Stimulated activated CD4-positive, alpha-beta T cell treated with anti-CD3 and anti-CD28 coated beads, Interleukin-4, amount 100 ng/mL, for 24 hours (primary cell): ENCODE data around the gene CACNG5.

Source experiments
- DNase-seq: peaks from one replicate; pipeline ENCODE4 v3.0.0-alpha.2; 2020

Gene CACNG5

GRCh38 chr17:66909804-66910373, 75.0 kb downstream of the CACNG5 start:
- DNase-seq, result no peak

- DNase-seq, result no peak
Observed at GRCh38 chr17:66910651-66911285, 75.9 kb downstream of the CACNG5 start.

GRCh38 chr17:66915204-66915611, 80.3 kb downstream of the CACNG5 start:
- DNase-seq, result no peak

GRCh38 chr17:66915792-66916191, 80.9 kb downstream of the CACNG5 start:
- DNase-seq, result no peak

GRCh38 chr17:66916946-66917345, 82.0 kb downstream of the CACNG5 start:
- DNase-seq, result no peak

GRCh38 chr17:66918896-66919295, 84.0 kb downstream of the CACNG5 start:
- no peak for DNase-seq

DNA sequence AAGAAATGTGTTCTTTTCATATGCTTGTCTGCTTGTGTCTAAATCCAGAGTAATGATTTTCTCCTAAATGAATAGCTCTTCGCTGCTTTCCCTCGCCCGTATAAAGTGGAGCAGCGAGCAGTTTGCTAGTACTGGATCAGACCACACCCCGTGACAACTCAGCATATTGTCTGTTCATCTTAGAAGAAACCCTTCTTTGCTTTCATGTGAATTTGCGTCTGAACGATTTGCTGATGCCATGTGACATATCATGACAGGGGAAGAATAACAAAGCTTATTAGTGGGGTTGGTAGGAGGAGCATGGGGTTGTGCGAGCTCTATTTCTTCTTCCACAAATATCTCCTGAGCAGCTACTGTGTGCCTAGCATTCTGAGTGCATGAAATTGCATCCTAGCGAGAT, 85.5 kb downstream of the CACNG5 start:
- no peak for DNase-seq

GRCh38 chr17:66920950-66921349, 86.0 kb downstream of the CACNG5 start:
- no peak for DNase-seq

DNA sequence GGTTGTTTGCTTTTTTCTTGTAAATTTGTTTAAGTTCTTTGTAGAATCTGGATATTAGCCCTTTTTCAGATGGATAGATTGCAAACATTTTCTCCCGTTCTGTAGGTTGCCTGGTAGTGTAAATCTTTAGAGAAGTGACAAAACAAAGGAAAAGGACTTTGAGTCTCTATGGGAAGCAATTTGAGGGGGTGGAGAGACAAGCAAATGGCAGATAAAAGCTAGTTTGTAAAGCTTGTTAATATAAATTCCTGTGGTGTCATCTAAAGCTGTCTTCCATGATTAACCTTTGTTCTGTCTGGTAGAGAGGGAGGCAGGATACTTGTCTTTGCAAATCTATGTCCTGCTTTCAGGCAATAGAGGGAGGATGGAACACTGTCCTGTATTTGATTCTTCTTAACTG, 89.0 kb downstream of the CACNG5 start:
- DNase-seq, result no peak

DNA sequence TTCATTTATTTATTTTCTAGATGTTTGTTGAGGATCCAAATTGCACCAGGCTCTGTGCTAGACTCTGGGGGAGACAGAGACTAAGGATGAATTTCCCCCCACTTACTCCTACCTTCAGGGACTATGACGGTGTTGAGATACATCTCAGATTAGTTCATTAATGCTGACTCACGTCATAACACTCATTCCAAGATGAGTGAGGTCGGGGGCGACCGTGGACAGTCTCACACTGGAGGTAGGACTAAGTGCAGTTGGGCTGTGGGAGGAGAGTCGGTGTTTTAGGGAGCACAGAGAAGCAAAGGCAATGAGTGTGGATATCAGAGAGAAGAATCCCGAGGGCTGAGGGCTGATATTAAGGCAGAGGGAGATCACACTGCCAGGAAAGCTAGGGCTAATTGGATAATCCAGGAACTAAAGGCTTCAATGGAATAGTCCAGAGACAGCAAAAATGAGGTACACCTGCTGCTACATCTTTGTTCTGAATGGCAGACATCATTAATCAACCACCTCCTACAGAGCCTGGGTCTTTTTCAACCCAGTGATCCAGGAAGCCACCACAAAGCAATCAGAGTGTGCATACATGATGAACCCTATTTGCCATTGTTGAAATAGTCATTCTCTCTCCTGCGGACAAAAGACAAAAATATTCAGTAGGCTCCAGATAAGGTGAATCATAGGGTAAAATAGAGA, 91.0 kb downstream of the CACNG5 start:
- no peak for DNase-seq

DNA sequence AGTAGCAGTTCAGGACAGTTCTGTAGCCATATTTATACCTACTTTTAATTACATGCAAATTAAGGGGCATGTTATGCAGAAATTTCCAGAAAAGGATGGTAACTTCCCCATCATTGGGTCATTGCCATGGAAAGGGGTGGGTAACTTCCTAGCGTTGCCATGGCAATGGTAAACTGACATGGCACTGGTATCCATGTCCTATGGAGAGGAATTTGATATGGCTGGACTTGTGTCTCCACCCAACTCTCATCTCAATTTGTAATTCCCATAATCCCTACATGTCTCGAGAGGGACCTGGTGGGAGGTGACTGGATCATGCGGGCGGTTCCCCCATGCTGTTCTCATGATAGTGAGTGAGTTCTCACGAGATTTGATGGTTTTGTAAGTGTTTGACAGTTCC, 94.0 kb downstream of the CACNG5 start:
- no peak for DNase-seq

DNA sequence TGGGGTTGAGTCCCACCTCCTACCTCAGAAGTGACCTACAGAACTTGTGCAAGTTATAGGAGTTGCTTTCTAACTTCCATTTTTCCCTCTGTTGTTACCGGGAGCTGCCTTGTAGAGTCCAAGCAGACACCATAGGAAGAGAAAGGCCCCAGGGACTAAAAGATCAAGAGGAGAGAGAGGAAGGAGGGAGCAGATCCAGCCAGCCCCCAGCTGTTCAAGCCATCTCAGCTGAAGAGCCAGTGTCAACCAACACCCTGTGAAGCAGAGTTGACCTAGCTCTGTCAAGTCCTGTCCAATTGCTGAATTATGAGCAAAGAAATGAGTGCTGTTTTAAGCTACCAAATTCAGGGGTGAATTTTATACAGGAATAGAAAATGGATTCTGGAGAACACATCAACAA, 94.7 kb downstream of the CACNG5 start:
- no peak for DNase-seq

- DNase-seq, result no peak
Observed at GRCh38 chr17:66930933-66931332, 96.0 kb downstream of the CACNG5 start.

GRCh38 chr17:66932311-66932710, 97.4 kb downstream of the CACNG5 start:
- no peak for DNase-seq

DNA sequence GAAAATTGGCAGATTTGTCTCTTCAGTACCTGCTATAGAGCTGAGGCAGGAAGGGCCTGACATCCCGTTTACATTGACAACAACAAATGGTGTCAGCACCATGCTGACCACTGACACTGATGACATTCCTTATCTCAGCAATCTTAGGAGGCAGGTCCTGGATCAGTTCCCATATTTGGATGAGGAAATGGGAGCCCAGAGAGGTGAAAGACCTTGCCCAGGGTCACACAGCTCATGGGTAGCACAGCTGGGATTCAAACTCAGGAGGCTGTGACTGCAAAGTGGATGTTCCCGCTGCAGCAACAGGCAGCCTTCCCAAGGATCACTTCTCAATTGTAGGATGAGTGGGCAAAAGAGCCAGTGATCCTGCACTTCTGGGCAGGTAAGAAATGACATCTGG, 99.1 kb downstream of the CACNG5 start:
- DNase-seq, result no peak
